HG02798 (cell line): Measurements from ENCODE around the gene MEIKIN.
"Not testable (repeated sequence)": the region's sequence is repeated elsewhere in the genome, so short reads cannot be mapped to it uniquely, and the experiment has no call there.

Experiments
- ATAC-seq: cut with Tn5 transposase; IDR thresholded peaks from one replicate; pipeline ENCODE4 v1.9.1; 2021; ENCODE audit warnings: mild to moderate bottlenecking; ENCODE audit not compliant: unreplicated experiment, poor library complexity

MEIKIN gene

DNA sequence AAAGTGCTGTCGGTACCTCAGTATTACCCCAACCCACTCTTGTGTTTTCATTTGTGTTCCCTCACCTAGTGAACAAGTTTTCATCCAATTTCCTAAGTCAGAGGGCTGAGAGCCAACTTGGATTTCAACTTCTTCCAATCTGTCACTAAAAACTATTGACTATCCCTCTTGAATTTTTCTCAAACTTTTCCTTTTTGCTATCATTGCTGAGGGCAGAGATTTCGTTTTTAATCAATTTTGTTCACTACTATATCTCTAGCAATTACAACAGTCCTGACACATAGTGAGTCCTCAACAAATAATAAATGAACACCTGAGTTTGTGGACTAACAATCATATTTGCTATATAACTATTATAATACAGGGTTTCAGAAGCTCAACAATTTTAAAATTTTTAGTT is 29.0 kb downstream of the MEIKIN start:
- ATAC-seq = no peak

DNA sequence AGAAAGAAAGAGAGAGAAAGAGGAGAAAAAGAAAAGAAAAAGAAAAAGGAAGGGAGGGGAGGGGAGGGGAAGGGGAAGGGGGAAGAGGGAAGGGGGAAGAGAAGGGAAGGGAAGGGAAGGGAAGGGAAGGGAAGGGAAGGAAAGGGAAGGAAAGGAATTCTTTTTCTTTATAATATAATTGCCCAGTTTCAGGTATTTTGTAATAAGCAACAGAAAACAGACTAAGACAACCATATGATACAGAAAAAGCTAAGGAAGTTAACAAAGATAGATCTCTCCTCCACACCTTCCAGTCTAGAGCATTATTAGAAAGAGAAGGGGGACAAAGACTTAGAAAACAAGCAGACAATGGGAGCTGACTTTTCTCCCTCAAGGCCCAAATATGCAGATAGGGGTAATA is 31.0 kb downstream of the MEIKIN start:
- no peak for ATAC-seq

DNA sequence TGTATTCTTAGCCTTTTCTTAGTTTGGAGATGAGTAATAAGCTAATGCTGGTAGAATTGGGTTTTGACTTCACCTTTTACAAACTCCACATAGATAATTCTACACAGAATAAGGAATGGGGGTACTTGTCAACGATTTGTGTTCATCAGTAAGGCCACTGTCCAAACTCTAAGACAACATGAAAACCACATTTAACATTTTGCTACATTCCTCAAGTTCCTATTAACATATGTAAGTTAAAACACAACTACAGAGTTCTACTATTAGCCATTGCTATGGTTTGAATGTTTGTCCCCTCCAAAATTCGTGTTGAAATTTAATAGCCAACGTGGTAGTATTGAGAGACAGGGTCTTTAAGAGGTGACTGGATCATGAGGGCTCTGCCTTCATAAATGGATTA is 31.9 kb downstream of the MEIKIN start:
- no peak for ATAC-seq

DNA sequence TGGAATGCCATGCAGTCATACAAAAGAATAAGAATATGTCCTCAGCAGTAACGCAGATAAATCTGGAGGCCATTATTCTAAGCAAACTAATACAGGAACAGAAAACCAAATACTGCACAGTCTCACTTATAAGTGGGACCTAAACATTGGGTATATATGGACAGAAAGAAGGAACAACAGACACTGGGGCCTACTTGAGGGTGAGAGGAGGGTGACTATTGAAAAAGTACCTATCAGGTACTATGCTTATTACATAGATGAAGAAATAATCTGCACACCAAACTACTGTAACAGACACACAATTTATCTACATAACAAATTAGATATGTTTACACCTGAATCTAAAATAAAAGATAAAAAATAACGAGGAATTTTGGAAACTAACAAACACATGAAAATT is 38.8 kb downstream of the MEIKIN start:
- no peak for ATAC-seq

DNA sequence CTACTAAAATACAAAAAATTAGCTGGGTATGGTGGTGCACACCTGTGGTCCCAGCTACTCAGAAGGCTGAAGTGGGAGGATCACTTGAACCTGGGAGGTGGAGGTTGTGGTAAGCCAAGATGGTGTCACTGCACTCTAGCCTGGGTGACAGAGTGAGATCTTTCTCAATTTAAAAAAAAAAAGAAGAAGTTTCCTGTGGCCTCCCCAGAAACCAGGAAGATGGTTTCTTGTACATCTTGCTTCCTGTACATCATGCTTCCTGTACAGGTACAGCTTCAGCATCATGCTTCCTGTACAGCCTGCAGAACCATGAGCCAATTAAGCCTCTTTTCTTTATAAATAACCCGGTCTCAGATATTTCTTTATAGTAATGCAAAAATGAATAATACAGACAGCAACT is 43.2 kb downstream of the MEIKIN start:
- not testable (repeated sequence) for ATAC-seq

DNA sequence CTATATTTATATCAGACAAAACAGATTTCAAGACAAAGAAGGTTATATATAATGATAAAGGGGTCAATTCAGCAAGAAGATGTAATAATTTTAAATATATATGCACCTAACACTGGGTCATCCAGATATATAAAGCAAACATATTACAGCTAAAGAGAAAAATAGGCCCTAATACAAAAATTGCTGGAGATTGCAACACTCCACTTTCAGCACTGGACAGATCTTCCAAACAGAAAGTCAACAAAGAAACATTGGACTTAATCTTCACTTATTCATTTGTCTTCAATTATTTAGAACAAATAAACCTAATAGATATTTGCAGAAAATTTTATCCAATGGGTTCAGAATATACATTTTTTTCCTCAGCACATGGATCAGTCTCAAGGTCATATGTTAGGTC is 45.8 kb downstream of the MEIKIN start:
- ATAC-seq = no peak

DNA sequence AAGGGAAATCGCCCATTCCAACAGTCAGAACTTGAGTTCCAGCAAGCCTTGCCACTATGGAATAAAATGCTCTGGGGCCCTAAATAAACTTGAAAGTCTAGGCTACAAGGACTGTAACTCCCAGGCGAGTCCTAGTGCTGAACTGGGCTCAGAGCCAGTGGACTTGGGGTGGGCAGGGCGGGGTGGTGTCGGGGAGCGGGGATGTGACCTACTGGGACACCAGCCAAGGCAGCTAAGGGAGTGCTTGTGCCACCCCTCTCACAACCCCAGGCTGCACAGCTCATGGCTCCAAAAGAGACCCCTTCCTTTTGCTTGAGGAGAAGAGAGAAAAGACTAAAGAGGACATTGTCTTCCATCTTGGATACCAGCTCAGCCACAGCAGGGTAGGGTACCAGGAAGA is 61.5 kb downstream of the MEIKIN start:
- ATAC-seq = no peak

DNA sequence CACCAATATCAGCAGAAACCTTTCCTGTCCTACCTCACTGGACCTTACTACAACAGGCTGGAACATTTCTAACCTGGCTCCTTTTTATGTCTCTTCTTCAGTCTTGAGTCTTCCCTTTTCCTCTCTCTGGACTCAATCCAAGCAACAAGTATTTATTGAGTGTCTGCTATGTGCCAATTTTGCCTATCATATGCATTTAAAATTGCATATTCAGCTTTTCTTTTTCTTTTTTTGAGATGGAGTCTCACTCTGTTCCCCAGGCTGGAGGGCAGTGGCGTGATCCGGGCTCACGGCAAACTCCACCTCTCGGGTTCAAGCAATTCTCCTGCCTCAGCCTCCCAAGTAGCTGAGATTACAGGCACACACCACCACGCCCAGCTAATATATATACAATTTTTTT is 65.8 kb downstream of the MEIKIN start:
- ATAC-seq = no peak

DNA sequence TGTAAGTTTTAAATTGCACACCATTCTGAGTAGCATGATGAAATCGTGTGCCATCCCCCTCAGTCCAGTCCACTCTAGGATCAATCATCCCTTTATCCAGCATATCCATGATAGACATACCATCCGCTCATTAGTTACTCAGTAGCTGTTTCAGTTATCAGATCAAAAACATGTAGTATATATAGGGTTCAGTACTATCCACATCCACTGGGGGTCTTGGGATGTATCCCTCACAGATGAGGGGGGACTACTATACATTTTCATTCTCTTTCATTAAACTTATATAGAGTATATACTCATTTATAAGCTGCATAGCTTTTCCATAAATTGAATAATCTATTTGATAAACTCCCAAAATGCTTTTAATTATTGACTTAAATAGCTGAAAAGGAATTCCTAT is 67.6 kb downstream of the MEIKIN start:
- ATAC-seq = no peak

DNA sequence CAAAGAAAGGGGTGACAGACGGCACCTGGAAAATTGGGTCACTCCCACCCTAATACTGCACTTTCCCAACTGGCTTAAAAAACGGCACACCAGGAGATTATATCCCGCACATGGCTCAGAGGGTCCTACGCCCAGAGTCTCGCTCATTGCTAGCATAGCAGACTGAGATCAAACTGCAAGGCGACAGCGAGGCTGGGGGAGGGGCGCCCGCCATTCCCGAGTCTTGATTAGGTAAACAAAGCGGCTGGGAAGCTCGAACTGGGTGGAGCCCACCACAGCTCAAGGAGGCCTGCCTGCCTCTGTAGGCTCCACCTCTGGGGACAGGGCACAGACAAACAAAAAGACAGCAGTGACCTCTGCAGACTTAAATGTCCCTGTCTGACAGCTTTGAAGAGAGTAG is 74.2 kb downstream of the MEIKIN start:
- not testable (repeated sequence) for ATAC-seq

DNA sequence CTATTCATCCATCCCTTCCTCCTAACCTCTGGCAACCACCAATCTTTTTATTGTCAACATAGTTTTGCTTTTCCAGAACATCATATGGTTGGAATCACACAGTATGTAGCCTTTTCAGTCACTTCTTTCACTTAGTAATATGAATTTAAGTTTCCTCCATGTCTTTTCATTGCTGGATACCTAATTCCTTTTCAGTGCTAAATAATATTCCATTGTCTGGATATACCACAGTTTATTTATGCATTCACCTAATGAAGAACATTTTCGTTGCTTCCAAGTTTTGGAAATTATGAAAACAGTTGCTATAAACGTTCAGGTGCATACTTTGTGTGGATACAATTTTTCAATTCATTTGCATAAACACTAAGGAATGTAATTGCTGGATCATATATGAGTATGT is 77.9 kb downstream of the MEIKIN start:
- ATAC-seq = no peak

DNA sequence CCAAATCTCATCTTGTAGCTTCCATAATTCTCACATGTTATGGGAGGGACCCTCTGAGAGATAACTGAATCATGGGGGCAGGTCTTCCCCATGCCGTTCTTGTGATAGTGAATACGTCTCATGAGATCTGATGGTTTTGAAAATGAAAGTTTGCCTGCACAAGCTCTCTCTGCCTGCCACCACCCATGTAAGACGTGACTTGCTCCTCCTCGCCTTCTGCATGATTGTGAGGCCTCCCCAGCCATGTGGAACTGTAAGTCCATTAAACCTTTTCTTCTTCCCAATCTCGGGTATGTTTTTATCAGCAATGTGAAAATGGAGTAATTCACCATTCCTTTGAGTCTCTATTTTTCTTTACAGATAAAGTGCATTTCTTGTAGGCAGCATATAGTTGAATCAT is 81.8 kb downstream of the MEIKIN start:
- no peak for ATAC-seq

DNA sequence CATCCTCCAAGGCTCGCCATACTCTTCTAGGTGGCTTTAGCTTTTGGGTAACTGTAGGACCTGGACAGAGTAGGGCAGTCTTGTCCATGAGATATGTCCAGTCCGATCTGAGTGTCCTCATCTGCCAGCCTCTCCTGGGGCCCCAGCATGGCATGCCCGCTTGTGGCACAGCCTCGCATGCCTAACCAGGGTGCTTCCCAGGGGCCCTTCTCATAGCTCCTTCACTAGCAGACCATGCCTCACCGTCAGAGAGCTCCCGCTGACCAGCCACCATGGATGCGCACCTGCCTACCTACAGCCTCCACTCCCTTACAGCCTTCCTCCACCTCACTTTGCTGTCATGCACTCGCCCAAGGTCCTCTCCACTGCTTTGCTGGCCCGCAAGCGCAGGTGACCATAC is 88.1 kb downstream of the MEIKIN start:
- ATAC-seq = no peak

DNA sequence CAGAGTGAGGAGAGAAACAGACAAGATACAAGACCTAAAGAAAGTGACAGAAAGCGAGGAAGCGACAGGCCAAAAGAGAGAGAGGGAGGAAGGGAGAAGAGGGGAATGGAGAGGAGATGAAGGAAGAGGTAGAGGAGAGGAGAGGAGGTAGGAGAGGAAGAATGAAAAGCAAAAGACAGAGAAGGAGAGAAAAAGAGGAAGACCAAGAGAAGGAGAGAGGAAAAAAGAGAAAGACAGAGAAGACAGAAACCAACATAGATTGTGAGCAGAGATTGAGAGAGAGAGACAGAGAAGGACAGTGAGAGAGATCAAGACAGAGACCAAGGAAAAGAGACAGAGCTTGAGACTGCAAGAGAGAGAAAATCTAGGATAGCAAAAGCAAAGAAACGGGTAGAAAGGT is 90.0 kb downstream of the MEIKIN start:
- ATAC-seq = no peak

DNA sequence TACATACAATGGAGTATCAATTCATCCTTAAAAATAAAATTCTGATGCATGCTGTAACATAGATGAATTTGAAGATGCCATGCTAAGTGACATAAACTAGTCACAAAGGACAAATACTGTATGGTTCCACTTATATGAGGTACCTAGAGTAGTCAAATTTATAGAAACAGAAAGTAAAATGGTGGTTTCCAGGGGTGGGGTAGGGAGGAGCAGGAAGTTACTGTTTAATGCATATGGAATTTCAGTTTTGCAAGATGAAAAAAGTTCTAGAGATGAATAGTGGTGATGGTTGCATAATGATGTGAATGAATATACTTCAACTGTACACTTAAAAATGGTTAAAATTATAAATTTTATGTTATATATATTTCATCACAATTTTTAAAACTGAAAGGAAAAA is 91.3 kb downstream of the MEIKIN start:
- ATAC-seq = no peak

DNA sequence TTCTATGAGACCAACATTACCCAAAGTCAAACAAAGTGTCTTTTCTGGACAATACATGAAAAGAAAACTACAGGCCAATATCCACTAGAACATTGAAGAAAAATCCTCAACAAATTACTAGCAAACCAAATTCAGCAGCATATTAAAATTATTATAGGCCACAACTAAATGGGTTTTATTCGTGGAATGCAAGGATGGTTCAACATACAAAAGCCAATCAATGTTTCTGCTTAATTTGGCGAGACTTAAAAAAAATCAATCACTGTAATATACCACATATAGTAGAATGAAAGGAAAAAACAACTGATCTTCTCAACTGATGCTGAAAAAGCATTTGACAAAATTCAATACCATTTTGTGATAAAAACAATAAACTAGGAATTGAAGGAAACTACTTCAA is 96.8 kb downstream of the MEIKIN start:
- no peak for ATAC-seq

DNA sequence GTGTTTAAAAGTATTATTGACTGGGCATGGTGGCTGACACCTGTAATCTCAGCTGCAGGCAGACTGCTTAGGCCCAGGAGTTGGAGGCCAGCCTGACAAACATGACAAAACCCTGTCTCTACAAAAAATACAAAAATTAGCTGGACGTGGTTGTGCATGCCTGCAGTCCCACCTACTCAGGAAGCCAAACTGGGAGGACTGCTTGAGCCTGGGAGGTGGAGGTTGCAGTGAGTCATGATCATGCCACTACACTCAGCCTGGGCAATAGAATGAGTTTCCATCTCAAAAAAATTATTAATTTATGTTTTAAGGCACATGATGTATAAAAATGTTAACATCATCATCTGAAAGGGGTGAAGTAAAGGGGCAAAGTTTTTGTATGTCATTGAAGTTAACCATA is 98.9 kb downstream of the MEIKIN start:
- no peak for ATAC-seq

DNA sequence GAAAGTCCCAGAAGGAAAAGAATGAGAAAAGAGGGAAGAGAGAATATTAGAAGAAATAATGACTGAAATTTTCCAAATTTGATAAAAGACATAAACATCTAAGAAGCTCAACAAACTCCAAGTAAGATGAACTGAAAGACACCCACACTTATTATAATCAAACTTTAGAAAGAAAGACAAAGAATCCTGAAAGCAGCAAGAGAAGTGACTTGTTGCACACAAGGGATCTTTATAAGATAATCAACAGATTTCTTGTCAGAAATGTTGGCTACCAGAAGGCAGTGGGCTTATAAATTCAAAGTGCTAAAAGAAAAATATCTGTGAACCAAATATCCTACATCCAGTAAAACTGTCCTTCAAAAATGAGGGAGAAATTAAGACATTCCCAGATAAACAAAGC is 99.6 kb downstream of the MEIKIN start:
- no peak for ATAC-seq

DNA sequence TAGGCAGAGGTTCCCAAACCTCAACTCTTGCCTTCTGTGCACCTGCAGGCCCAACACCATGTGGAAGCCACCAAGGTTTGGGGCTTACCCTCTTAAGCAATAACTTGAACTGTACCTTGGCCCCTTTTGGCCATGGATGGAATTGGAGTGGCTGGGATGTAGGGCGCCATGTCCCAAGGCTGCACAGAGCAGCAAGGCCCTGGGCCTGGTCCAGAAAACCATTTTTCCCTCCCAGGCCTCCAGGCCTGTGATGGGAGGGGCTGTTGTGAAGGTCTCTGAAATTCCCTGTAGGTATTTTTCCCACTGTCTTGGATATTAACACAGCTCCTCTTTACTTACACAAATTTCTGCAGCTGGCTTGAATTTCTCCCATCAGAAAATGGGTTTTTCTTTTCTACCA is 102.5 kb downstream of the MEIKIN start:
- not testable (repeated sequence) for ATAC-seq

DNA sequence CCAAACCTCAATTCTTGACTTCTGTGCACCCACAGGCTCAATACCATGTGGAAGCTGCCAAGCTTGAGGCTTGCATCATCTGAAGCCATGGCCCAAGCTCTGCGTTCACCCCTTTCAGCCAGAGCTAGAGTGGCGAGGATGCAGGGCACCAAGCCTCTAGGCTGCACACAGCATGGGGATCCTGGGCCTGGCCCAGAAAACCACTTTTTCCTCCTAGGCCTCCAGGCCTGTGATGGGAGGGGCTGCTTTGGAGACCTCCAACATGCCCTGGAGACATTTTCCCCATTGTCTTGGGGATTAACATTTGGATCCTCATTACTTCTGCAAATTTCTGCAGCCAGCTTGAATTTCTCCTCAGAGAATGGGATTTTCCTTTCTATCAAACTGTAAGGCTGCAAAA is 112.8 kb downstream of the MEIKIN start:
- ATAC-seq = not testable (repeated sequence)

DNA sequence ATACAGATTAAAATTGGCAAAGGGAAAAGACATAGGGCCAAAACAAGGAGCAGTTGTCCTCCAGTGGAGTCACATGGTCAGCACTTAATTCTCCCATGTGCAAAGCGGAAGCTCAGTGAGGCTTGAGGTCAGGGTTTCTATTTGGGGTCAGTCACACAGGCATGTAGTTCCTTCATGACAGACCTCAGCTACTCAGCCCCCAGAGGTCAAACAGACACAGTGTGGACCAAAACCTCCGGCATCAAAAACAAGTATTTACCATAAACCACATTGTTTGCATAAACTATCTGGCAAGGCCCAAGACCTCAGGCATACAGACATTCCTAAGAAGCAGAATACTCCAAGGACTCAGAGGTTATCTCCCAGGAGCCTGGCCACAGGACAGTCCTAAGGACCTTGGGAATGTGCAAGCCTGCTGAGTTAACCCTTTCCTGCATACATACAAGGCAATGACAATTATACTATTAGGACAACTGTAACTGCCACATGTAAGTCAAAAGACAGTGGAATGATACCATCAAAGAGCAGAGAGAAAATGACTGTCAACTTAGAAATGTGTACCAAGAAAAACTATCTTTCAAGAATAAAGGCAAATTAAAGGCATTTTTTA is 120.0 kb downstream of the MEIKIN start:
- peak; percentile 88 for ATAC-seq

DNA sequence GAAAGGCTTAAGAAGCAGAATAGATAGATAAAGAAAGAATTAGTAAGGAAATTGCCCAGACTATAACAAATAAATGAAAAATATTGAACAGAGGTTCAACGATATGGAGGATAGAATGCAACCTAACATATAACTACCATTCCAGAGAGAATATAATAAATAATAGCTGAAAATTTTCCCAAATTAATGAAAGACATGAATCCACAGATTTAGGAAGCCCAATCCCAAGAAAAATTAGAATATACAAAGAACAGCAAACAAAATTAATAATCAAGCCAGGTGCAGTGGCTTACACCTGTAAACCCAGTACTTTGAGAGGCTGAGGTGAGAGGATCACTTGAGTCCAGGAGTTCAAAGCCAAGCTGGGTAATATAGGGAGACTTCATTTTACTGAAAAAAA is 120.8 kb downstream of the MEIKIN start:
- no peak for ATAC-seq

DNA sequence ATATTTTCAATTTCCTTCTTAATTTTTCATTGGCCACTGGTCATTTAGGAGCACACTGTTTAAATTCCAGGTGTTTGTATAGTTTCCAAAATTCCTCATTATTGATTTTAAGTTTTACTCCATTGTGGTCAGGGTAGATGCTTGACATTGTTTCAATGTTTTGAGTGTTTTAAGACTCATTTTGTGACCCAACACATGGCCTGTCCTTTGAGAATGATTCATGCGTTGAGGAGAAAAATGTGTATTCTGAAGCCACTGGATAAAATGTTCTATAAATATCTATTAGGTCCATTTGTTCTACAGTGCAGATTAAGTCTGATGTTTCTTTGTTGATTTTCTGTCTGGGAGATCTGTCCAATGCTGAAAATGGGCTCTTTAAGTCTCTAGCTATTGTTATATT is 124.2 kb downstream of the MEIKIN start:
- no peak for ATAC-seq
